Omental fat pad (tissue), 4 donors: ENCODE measurements around the gene ATXN1L. TPM values are rescaled to one million over a fixed set of nuclear protein-coding genes. Genes with fewer than 3 reads are reported as not detected.

Source experiments
- ATAC-seq: fragments of 150-250 bp; one replicate; pipeline ENCODE4 v1.9.1; 2016; ENCODE audit warnings: mild to moderate bottlenecking, moderate library complexity; ENCODE audit not compliant: low FRiP score
- DNase-seq: peaks from one replicate; pipeline ENCODE4 v3.0.0-alpha.2; 2019; ENCODE audit warnings: low spot score
- CTCF ChIP-seq, 3 donors: fragments of 450-650 bp; IDR thresholded peaks; one replicate each; pipeline ENCODE4 v1.5.1; 2016 to 2017; ENCODE audit warnings: antibody characterized with exemption in 3 of 3, mild to moderate bottlenecking in 3 of 3, moderate library complexity in 2 of 3
- total RNA-seq, 4 donors: library from RNA; depleted of rRNA; stranded (reverse); fragments of >200 nt; gene quantifications; one replicate each; pipeline ENCODE4 v1.1.0, GENCODE V29; 2016

The ATXN1L gene
- total RNA-seq, 4 donors from 2014 or later = 30.6 to 43.1 (median 37.0) TPM

GRCh38 chr16:71867939-71868338 is 22.2 kb downstream of the ATXN1L start:
- no peak for ATAC-seq
- TF ChIP-seq CTCF (IDR thresholded peaks at IDR 0.05) = no peak
- DNase-seq = no peak

GRCh38 chr16:71869089-71869488 is 23.3 kb downstream of the ATXN1L start:
- no peak for ATAC-seq
- TF ChIP-seq CTCF (IDR thresholded peaks at IDR 0.05) = no peak
- no peak for DNase-seq

GRCh38 chr16:71870818-71871217 is 25.0 kb downstream of the ATXN1L start:
- no peak for ATAC-seq
- no peak for DNase-seq
- TF ChIP-seq CTCF (IDR thresholded peaks at IDR 0.05) = no peak

GRCh38 chr16:71873199-71873598 is 27.4 kb downstream of the ATXN1L start:
- no peak for DNase-seq
- TF ChIP-seq CTCF (IDR thresholded peaks at IDR 0.05) = no peak
- no peak for ATAC-seq

GRCh38 chr16:71878911-71879310 is 33.1 kb downstream of the ATXN1L start:
- TF ChIP-seq CTCF (IDR thresholded peaks at IDR 0.05) = no peak
- no peak for ATAC-seq

GRCh38 chr16:71880176-71880575 is 34.4 kb downstream of the ATXN1L start:
- TF ChIP-seq CTCF (IDR thresholded peaks at IDR 0.05) = no peak
- ATAC-seq (no peak), DNase-seq (no peak)

More at GRCh38 chr16:71878911-71879310, 33.1 kb downstream of the ATXN1L start:
- DNase-seq = no peak

GRCh38 chr16:71882505-71883167 is 36.9 kb downstream of the ATXN1L start:
- TF ChIP-seq CTCF (IDR thresholded peaks at IDR 0.05) = peak in 2 of 3 donors; percentile 46 to 62
- DNase-seq (peak; percentile 51), ATAC-seq (peak; percentile 66)
